HUDEP-2 (cell line): ENCODE measurements around the gene TASL.
"Not testable (repeated sequence)": the region's sequence is repeated elsewhere in the genome, so short reads cannot be mapped to it uniquely, and the experiment has no call there.

Source experiments
- DNase-seq, 76 experiments: peaks; one replicate each; lab custom pipeline; 2025; ENCODE audit not compliant: unreplicated experiment in 76 of 76; lab: John Stamatoyannopoulos, UW

TASL gene

GRCh38 chrX:30580641-30581040, 3.1 kb upstream of the TASL start:
- DNase-seq = no peak

DNA sequence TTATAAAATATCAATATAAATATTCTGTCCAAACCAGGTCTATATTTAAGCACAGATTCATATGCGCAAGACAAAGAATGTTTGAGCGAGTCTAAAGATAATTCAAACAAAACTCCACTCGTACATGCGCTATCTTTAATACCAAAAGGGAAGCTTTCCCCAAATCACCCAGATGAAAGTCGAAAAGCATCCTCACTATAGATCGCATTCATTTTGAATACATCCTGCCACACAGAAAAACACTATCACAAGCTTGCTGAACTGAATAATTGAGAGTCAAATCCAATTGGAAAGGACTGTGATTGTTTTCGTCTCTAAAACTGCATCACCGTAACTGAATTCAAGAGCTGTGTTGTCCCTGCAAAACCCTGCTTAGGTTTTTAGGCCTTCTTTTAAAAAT, 685 bp downstream of the TASL start:
- DNase-seq = no peak

GRCh38 chrX:30573125-30573524, 4.4 kb downstream of the TASL start:
- no peak for DNase-seq

DNA sequence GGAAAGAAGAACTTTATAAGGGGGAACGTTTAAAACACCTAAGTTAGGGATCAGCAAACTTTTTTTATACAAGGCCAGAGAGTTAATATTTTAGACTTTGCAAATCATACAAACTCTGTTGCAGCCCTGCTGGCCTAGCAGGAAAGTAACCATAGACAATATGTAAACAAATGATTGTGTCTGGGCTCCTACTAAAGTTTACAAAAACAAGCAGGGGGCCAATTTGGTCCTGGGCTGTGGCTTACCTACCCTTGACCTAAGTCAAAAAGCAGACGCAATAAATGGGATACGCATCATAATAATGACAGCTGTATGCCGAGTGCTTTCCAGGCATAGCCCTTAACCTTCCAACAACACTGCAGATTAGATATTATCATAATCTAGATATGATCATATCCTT, 4.9 kb downstream of the TASL start:
- DNase-seq = no peak

- DNase-seq = no peak
Measured at GRCh38 chrX:30572004-30572403, 5.6 kb downstream of the TASL start.

DNA sequence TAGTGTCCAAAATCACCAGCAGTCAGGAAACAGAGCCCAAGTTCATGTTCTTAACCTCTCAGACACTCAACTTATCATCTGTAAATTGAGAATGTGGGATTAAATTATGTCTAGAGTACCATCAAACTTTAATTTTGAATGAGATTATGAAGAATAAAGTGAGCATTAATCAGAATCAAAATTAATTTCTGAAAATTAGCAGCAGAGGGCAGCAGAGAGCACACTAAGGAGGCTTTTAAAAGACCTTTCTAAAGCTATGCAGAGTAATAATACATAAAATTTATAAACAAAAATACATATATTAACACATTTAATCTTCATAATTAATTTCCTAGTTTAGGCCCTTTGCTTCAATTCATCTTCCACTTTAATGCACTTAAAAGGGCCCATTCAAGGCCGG, 7.1 kb downstream of the TASL start:
- peak in 2 of 76 experiments; percentile 0 to 1 for DNase-seq

- DNase-seq = no peak
Measured at GRCh38 chrX:30568136-30568535, 9.4 kb downstream of the TASL start.

- not testable (repeated sequence) for DNase-seq
Measured at GRCh38 chrX:30563070-30563469, 14.5 kb downstream of the TASL start.

- DNase-seq = no peak
Measured at GRCh38 chrX:30561191-30561590, 16.4 kb downstream of the TASL start.

GRCh38 chrX:30538271-30538670, 39.3 kb downstream of the TASL start:
- DNase-seq = no peak

DNA sequence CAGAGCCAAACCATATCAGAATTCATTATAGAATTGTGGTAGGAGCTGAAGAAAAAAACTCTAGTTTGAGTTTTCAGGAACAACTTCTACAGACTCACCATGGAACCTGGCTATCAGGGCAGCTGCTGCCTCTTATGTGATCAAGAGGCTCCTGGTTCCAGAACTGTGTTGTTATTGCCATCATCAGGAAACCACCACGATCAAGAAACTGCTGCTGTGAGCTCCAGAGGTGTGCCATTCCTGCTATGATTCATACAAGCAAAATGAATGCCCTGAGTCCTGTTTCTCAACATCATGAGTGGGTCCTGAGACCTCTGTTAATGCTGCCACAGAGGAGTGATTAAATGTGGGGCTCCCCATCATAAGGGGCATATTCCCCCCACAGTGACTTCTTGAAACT, 43.7 kb downstream of the TASL start:
- DNase-seq = no peak

GRCh38 chrX:30533266-30533665, 44.3 kb downstream of the TASL start:
- no peak for DNase-seq

- DNase-seq = no peak
Measured at GRCh38 chrX:30530606-30531005, 47.0 kb downstream of the TASL start.

DNA sequence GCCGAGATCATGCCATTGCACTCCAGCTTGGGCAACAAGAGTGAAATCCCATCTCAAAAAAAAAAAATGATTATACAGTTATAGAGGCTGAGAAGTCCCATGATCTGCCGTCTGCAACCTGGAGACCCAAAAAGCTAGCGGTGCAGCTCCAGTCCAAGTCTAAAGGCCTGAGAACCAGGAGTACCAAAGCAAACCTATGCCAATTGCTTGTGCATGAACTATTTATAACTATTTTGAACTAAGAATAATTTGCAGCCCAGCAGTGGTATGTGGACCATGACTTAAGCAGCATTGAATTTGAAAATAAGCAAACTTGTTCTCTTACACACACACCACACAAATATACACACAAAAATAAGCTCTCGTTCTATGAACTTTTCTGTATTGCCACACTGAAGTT, 51.8 kb downstream of the TASL start:
- DNase-seq = no peak

- DNase-seq = no peak
Measured at GRCh38 chrX:30521440-30522182, 56.0 kb downstream of the TASL start.

- peak in 1 of 76 experiments; percentile 0 for DNase-seq
Measured at GRCh38 chrX:30513284-30513683, 64.3 kb downstream of the TASL start.
